GM19239 (cell line): ENCODE results near the gene NEURL1B.
"Not testable (repeated sequence)": the region's sequence is repeated elsewhere in the genome, so short reads cannot be mapped to it uniquely, and the experiment has no call there.

ENCODE experiments used
- DNase-seq: peaks from one replicate; pipeline ENCODE4 v3.0.0; 2011; ENCODE audit warnings: low spot score; ENCODE audit not compliant: insufficient read length
- FAIRE-seq: peaks from 2 replicates; lab custom pipeline; 2011; peaks lifted over from hg19 to GRCh38; lab: Jason Lieb, UNC

NEURL1B gene

GRCh38 chr5:172710676-172711075 is 69.6 kb downstream of the NEURL1B start:
- no peak for FAIRE-seq

GRCh38 chr5:172711321-172711861 is 70.3 kb downstream of the NEURL1B start:
- DNase-seq, FAIRE-seq: not testable (repeated sequence)

More at GRCh38 chr5:172710676-172711075, 69.6 kb downstream of the NEURL1B start:
- DNase-seq, result no peak

GRCh38 chr5:172712610-172713009 is 71.5 kb downstream of the NEURL1B start:
- FAIRE-seq, result no peak
- no peak for DNase-seq

- FAIRE-seq (peak; percentile 67), DNase-seq (peak; percentile 46)
Observed at GRCh38 chr5:172713113-172713808, 72.2 kb downstream of the NEURL1B start.

- DNase-seq (no peak), FAIRE-seq (no peak)
Observed at GRCh38 chr5:172713809-172714490, 72.9 kb downstream of the NEURL1B start.

GRCh38 chr5:172714491-172715420 is 73.7 kb downstream of the NEURL1B start:
- FAIRE-seq (peak; percentile 89), DNase-seq (peak; percentile 56)

- FAIRE-seq, result no peak
- no peak for DNase-seq
Observed at GRCh38 chr5:172715421-172715780, 74.3 kb downstream of the NEURL1B start.

GRCh38 chr5:172715931-172716682 is 75.0 kb downstream of the NEURL1B start:
- no peak for DNase-seq
- FAIRE-seq, result no peak

GRCh38 chr5:172716796-172717313 is 75.8 kb downstream of the NEURL1B start:
- FAIRE-seq, result peak; percentile 74
- DNase-seq, result peak; percentile 63

GRCh38 chr5:172717481-172718195 is 76.6 kb downstream of the NEURL1B start:
- DNase-seq, result no peak
- FAIRE-seq, result no peak

- FAIRE-seq (no peak), DNase-seq (no peak)
Observed at GRCh38 chr5:172718527-172719114, 77.6 kb downstream of the NEURL1B start.

- FAIRE-seq, result no peak
- no peak for DNase-seq
Observed at GRCh38 chr5:172719211-172719610, 78.1 kb downstream of the NEURL1B start.

- no peak for DNase-seq
Observed at GRCh38 chr5:172720655-172721054, 79.6 kb downstream of the NEURL1B start.

GRCh38 chr5:172721455-172722326 is 80.6 kb downstream of the NEURL1B start:
- no peak for DNase-seq
- no peak for FAIRE-seq

More at GRCh38 chr5:172720655-172721054, 79.6 kb downstream of the NEURL1B start:
- no peak for FAIRE-seq

GRCh38 chr5:172722327-172722815 is 81.3 kb downstream of the NEURL1B start:
- no peak for DNase-seq
- FAIRE-seq, result no peak

GRCh38 chr5:172723508-172723907 is 82.4 kb downstream of the NEURL1B start:
- no peak for FAIRE-seq
- DNase-seq, result no peak
